Right cardiac atrium (tissue), 5 donors: ENCODE measurements around the gene C16orf90. TPM values are rescaled to one million over a fixed set of nuclear protein-coding genes. Genes with fewer than 3 reads are reported as not detected.
A peak's percentile ranks its signal among the peaks of the same experiment; 100 is the strongest.
"Not testable (repeated sequence)": the region's sequence is repeated elsewhere in the genome, so short reads cannot be mapped to it uniquely, and the experiment has no call there.

Source experiments
- ATAC-seq, 2 donors: fragments of 200-7000 bp; cut with Tn5 transposase; one replicate each; pipeline versions ENCODE4 v1.8.0 to v1.9.1; 2020; ENCODE audit warnings: moderate library complexity in 2 of 2, mild to moderate bottlenecking in 1 of 2
- DNase-seq, 3 donors: peaks; one replicate each; pipeline ENCODE4 v3.0.0-alpha.2; 2020
- H3K27ac ChIP-seq: one replicate; pipeline ENCODE4 v1.5.1; 2013; ENCODE audit warnings: mild to moderate bottlenecking, low read length, control low read depth, moderate library complexity
- H3K27me3 ChIP-seq: one replicate; pipeline ENCODE4 v1.6.1; 2013; ENCODE audit not compliant: control insufficient read depth, insufficient read depth
- H3K4me1 ChIP-seq: one replicate; pipeline ENCODE4 v1.6.1; 2013; ENCODE audit warnings: low read length; ENCODE audit not compliant: control insufficient read depth, insufficient read depth
- H3K4me3 ChIP-seq: one replicate; pipeline ENCODE4 v1.5.1; 2013; ENCODE audit warnings: low read length, control low read depth
- H3K9me3 ChIP-seq: one replicate; pipeline ENCODE4 v1.6.1; 2013; ENCODE audit warnings: low read length; ENCODE audit not compliant: control insufficient read depth
- WGBS: extraction: QIAGEN DNeasy Blood & Tissue Kit; methylation state at CpG from one replicate; pipeline ENCODE4 v1.1.7; 2013; 5-methylcytosine and 5-hydroxymethylcytosine counted together
- intact Hi-C, 4 donors: fragments of 100-400 bp; cut with DNase I; formaldehyde crosslinking; loops; one replicate each; pipeline versions ENCODE4 v1.11.0 to v1.14.0; 2022 to 2023
- polyA plus RNA-seq: library from polyadenylated mRNA; stranded (reverse); fragments of 200-250 nt; gene quantifications from one replicate; pipeline ENCODE4 v1.2.3, GENCODE V29; 2013
- total RNA-seq, 4 donors: library from RNA; stranded (reverse); fragmentation: NEBNext Ultra II Directional; extraction: Animal tissue kit (Norgen Biotek cat#: 25700); gene quantifications; one replicate each; pipeline ENCODE4 v1.2.1, GENCODE V29; 2021
- donor health status: healthy with polysubstance abuse.
- donor health status: DM: no; HTN: yes; CAD: no.
- donor health status: DM: no; HTN: no; CAD: no.
- donor health status: DM: no; HTN: yes; CAD: no; lungs with severe emphysema.
- donor health status: DM: yes; HTN: yes; CAD: no.

C16orf90 gene
- total and polyA plus RNA-seq, 5 donors = not detected

- peak in 1 of 2 donors; percentile 6 for ATAC-seq
- no peaks in the 10 kb centered on the region for H3K9me3 ChIP-seq
- peak in 1 of 3 donors; percentile 44 for DNase-seq
- H3K27ac ChIP-seq = peak overlapping the region; percentile 26
- intact Hi-C loops = no loop called here
- 83% methylated on average over 32 of the region's 32 CpGs for WGBS
- no peak overlapping the region for H3K4me3 ChIP-seq
- no peaks in the 10 kb centered on the region for H3K27me3 ChIP-seq
- H3K4me1 ChIP-seq = peaks cover 5% of the 10 kb centered on the region
Observed at GRCh38 chr16:3481696-3482658, 13.3 kb downstream of the C16orf90 start.

DNA sequence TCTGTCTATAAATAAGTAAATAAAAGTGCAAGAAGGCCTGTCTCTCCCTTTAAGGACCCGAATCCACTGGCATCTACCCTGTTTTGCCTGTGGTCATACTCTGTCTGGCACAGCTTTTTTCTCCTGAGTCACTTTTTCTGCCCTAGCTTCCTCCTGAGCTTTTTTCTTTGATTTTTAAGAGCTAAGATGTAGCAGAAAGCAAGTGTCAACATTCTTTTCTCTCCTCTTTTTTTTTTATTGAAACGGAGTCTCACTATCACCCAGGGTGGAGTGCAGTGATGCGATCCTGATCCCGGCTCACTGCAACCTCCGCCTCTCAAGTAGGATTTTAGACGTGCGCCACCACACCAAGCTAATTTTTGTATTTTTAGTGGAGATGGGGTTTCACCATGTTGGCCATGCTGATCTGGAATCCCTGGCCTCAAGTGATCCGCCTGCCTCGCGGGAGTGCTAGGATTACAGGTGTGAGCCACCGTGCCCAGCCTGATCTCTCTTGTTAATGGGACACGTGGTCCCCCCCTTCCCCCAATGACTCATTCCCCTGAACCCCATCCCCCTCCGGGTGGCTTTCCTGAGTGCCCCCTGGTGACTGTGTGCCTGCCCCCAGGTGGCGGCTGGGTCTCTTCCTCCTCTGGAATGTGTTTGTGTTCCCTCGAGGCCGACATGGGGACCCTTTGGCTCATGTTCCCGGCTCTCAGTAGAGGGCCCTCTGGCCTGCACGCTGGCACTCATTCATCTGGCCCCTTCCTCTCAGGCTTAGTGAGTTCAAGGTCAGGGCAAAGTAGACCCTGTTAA is 14.2 kb downstream of the C16orf90 start:
- peak in 1 of 3 donors; percentile 54 for DNase-seq
- intact Hi-C loops = no loop called here
- Histone ChIP-seq H3K4me1 (peaks cover 5% of the 10 kb centered on the region), H3K27me3 (no peaks in the 10 kb centered on the region), H3K4me3 (no peak overlapping the region), H3K9me3 (no peaks in the 10 kb centered on the region), H3K27ac (peak overlapping the region; percentile 26)
- peak in 1 of 2 donors; percentile 24 for ATAC-seq
- WGBS = 56% methylated on average over 18 of the region's 18 CpGs

DNA sequence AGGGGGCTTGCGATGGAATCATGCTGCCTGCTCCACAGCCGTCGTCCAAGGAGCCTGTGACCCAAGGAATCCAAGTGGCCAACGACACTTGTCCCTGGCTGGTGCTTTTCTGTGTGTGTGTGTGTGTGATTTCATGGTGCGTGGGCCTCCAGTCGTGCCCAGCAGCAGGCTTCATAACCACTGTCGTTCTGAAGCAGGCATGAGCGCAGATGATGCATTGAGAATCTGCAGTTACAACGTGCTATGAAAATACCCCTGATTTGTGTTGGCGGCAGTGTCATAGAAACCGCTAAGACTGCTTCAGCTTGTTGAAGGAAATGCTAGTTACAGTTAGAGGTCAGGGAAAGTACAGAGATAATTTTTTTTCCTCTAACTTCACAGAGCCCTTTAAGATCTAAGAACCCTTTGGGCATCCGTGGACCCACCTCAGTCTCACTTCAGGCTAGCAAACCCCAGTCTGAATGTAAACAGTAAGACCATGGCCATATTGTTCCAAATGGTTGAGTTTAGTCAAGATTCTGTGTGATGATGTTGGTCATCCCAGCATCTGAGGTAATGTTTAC is 15.6 kb downstream of the C16orf90 start:
- intact Hi-C loops = no loop called here
- no peak overlapping the region for H3K4me3 ChIP-seq
- DNase-seq (peak in 1 of 3 donors; percentile 6), ATAC-seq (no peak)
- H3K27me3 ChIP-seq = no peaks in the 10 kb centered on the region
- H3K27ac ChIP-seq = no peak overlapping the region
- H3K9me3 ChIP-seq = no peaks in the 10 kb centered on the region
- H3K4me1 ChIP-seq = peaks cover 5% of the 10 kb centered on the region
- 81% methylated on average over 12 of the region's 12 CpGs for WGBS

DNA sequence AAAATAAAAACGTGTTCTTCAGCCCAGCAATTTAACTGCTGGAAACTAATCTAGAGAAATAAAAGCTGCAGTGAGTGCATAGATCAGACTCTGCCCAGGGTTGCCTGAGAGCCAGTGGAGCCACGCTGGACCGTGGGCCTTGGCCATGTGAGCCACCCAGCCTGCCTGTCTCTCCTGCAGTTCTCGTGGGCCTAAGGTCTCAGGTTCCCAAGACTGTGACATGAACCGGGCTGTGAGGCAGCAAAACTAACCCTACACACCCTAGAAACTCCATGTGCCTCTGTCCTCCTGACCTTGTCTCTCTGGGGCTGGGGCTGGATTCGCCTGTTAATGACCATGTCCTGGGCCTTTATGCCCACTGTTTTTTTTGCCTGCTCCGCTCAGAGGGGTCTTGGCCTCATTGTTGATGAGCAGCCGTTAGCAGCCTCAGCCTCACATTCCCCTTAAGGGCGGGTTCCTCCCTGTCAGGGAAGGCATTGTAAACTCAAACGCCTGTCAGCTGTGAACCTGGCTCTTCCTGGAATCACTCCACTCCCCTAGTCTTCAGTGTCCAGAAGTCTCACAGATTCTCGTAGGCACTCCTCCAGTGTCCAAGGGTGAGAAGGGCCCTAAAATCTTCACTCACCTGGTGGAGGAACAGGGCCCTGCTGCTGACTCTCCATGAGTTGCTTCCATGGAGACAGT is 16.9 kb downstream of the C16orf90 start:
- Histone ChIP-seq H3K27me3 (no peaks in the 10 kb centered on the region), H3K9me3 (no peaks in the 10 kb centered on the region), H3K4me3 (no peak overlapping the region), H3K27ac (peak overlapping the region; percentile 81), H3K4me1 (peaks cover 6% of the 10 kb centered on the region)
- WGBS = 71% methylated on average over 11 of the region's 11 CpGs
- no peak for ATAC-seq
- DNase-seq = peak in 1 of 3 donors; percentile 11
- intact Hi-C loops = no loop called here

GRCh38 chr16:3476409-3476808 is 18.9 kb downstream of the C16orf90 start:
- DNase-seq (no peak), ATAC-seq (peak; percentile 4 to 6)
- H3K27ac ChIP-seq = no peak overlapping the region
- no peak overlapping the region for H3K4me3 ChIP-seq
- no peaks in the 10 kb centered on the region for H3K9me3 ChIP-seq
- no peaks in the 10 kb centered on the region for H3K27me3 ChIP-seq
- WGBS = 73% methylated on average over 3 of the region's 3 CpGs
- H3K4me1 ChIP-seq = peaks cover 2% of the 10 kb centered on the region
- intact Hi-C loops = no loop called here

DNA sequence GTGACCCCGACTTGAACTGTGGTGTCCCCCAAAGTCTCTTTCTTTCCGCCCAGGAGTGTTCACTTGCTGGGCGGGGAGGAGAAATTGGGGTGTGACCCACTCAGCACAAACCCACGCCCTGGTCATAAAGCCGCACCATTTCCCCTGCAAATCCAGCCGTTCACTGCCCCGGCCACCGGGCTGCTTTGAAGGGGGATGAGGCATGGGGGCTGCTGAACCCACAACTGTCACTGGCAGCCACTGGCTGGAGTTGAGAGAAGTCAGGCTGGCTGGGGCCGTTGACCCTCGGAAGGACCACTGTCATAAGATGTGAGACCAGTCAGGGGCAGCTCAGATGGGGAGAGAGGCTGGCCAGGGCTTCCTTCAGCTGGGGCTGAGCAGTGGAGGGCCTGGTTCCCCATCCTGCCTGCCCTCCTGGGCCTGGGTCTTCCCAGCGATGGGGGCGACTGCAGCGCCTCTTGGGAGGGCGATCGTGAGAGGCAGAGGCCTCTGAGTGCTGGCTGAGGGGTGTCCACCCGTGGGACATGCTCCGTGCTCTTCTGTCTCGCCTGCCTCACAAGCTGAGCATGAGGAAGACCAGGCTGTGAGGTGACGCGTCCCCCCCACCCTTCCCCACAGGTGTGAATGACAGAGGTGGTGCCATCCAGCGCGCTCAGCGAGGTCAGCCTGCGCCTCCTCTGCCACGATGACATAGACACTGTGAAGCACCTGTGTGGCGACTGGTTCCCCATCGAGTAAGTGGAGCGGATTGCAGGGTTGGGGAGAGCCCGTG is 19.5 kb downstream of the C16orf90 start:
- Histone ChIP-seq H3K4me3 (no peak overlapping the region), H3K9me3 (no peaks in the 10 kb centered on the region), H3K27me3 (no peaks in the 10 kb centered on the region), H3K27ac (no peak overlapping the region), H3K4me1 (peaks cover 2% of the 10 kb centered on the region)
- ATAC-seq (peak in 1 of 2 donors; percentile 10), DNase-seq (peak in 1 of 3 donors; percentile 55)
- intact Hi-C loops = no loop called here
- WGBS = 84% methylated on average over 29 of the region's 29 CpGs

DNA sequence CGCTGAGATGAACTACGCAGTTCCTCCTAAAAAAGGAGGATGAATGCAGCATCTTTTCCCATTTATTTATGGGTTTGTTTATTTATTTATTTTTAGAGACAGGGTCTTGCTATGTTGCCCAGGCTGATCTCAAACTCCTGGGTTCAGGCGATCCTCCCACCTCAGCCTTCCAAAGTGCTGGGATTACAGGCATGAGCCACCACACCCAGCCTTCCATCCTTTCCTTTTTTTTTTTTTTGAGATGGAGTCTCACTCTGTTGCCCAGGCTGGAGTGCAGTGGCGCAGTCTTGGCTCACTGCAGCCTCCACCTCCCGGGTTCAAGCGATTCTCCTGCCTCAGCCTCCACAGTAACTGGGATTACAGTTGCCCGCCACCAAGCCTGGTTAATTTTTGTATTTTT is 20.4 kb downstream of the C16orf90 start:
- not testable (repeated sequence) for ATAC-seq, H3K27me3 ChIP-seq, H3K9me3 ChIP-seq, H3K4me1 ChIP-seq, H3K27ac ChIP-seq, H3K4me3 ChIP-seq
- WGBS = 98% methylated on average over 7 of the region's 7 CpGs
- intact Hi-C loops = loop anchor here in 1 of 4 donors (5.0 kb wide), 1 partner anchor 107 kb away; no protein-coding TSS in a partner anchor
- peak in 1 of 3 donors; percentile 3 for DNase-seq

GRCh38 chr16:3474136-3474779 is 21.0 kb downstream of the C16orf90 start:
- no peaks in the 10 kb centered on the region for H3K27me3 ChIP-seq
- peaks cover 7% of the 10 kb centered on the region for H3K4me1 ChIP-seq
- H3K9me3 ChIP-seq = no peaks in the 10 kb centered on the region
- WGBS = 56% methylated on average over 16 of the region's 16 CpGs
- ATAC-seq (peak; percentile 49 to 54), DNase-seq (peak in 1 of 3 donors; percentile 69)
- no peak overlapping the region for H3K27ac ChIP-seq
- intact Hi-C loops = loop anchor here in 1 of 4 donors (5.0 kb wide), 1 partner anchor 108 kb away; no protein-coding TSS in a partner anchor
- no peak overlapping the region for H3K4me3 ChIP-seq

GRCh38 chr16:3473596-3473943 is 21.7 kb downstream of the C16orf90 start:
- H3K4me1 ChIP-seq, H3K27ac ChIP-seq, H3K27me3 ChIP-seq, ATAC-seq, H3K4me3 ChIP-seq, H3K9me3 ChIP-seq: not testable (repeated sequence)
- intact Hi-C loops = loop anchor here in 1 of 4 donors (5.0 kb wide), 1 partner anchor 109 kb away; no protein-coding TSS in a partner anchor
- DNase-seq = peak in 1 of 3 donors; percentile 4
- WGBS = 98% methylated on average over 3 of the region's 3 CpGs
